HEK293 (cell line): ENCODE results near the gene TSC22D3.

Experiments
- BCL11B ChIP-seq: fragments of 450-650 bp; formaldehyde crosslinking; IDR thresholded peaks from 2 replicates; pipeline ENCODE4 v1.5.1; 2016; ENCODE audit warnings: low read depth, missing biosample characterization, missing genetic modification characterization
- KLF1 ChIP-seq: fragments of 450-650 bp; formaldehyde crosslinking; IDR thresholded peaks from 2 replicates; pipeline ENCODE4 v1.5.1; 2016; ENCODE audit warnings: missing biosample characterization, missing genetic modification characterization
- KLF16 ChIP-seq: fragments of 450-650 bp; formaldehyde crosslinking; IDR thresholded peaks from 2 replicates; pipeline ENCODE4 v1.5.1; 2017; ENCODE audit warnings: missing biosample characterization, missing genetic modification characterization
- KLF7 ChIP-seq: fragments of 450-650 bp; formaldehyde crosslinking; IDR thresholded peaks from 2 replicates; pipeline ENCODE4 v1.5.1; 2016; ENCODE audit warnings: missing biosample characterization, missing genetic modification characterization, borderline replicate concordance
- MZF1 ChIP-seq: fragments of 450-650 bp; formaldehyde crosslinking; IDR thresholded peaks from 2 replicates; pipeline ENCODE4 v1.5.1; 2017; ENCODE audit warnings: missing biosample characterization, missing genetic modification characterization, borderline replicate concordance
- OSR2 ChIP-seq: fragments of 450-650 bp; formaldehyde crosslinking; IDR thresholded peaks from 2 replicates; pipeline ENCODE4 v1.5.1; 2016; ENCODE audit warnings: missing biosample characterization, missing genetic modification characterization
- SETDB1 ChIP-seq: IDR thresholded peaks from one replicate; pipeline ENCODE4 v1.6.1; 2017; ENCODE audit warnings: mild to moderate bottlenecking, low read length, moderate library complexity, mixed read lengths; ENCODE audit not compliant: insufficient read length
- SP3 ChIP-seq: fragments of 450-650 bp; formaldehyde crosslinking; IDR thresholded peaks from 2 replicates; pipeline ENCODE4 v1.5.1; 2016; ENCODE audit warnings: missing biosample characterization, missing genetic modification characterization
- ZBTB7A ChIP-seq: fragments of 450-650 bp; formaldehyde crosslinking; IDR thresholded peaks from 2 replicates; pipeline ENCODE4 v1.5.1; 2016; ENCODE audit warnings: low read depth, missing biosample characterization, missing genetic modification characterization
- ZNF10 ChIP-seq: fragments of 450-650 bp; formaldehyde crosslinking; IDR thresholded peaks from 2 replicates; pipeline ENCODE4 v1.5.1; 2017; ENCODE audit warnings: missing biosample characterization, missing genetic modification characterization
- ZNF121 ChIP-seq: fragments of 450-650 bp; formaldehyde crosslinking; IDR thresholded peaks from 2 replicates; pipeline ENCODE4 v1.5.1; 2016; ENCODE audit warnings: missing biosample characterization, missing genetic modification characterization
- ZNF239 ChIP-seq: fragments of 450-650 bp; formaldehyde crosslinking; IDR thresholded peaks from 2 replicates; pipeline ENCODE4 v1.5.1; 2016; ENCODE audit warnings: missing biosample characterization, missing genetic modification characterization
- ZNF274 ChIP-seq, 2 experiments: fragments of 200-500 bp in 1 of 2; fragments of 450-650 bp in 1 of 2; sonication (Bioruptor generic) in 1 of 2; formaldehyde crosslinking in 1 of 2; IDR thresholded peaks; 2 replicates each; pipeline versions ENCODE4 v1.5.1 to v1.6.1; 2014 to 2016; ENCODE audit warnings: borderline replicate concordance in 1 of 2, inconsistent platforms in 1 of 2, low read length in 1 of 2, missing biosample characterization in 1 of 2, missing genetic modification characterization in 1 of 2
- ZNF324 ChIP-seq: fragments of 450-650 bp; formaldehyde crosslinking; IDR thresholded peaks from 2 replicates; pipeline ENCODE4 v1.5.1; 2016; ENCODE audit warnings: missing biosample characterization, missing genetic modification characterization
- ZNF335 ChIP-seq: fragments of 450-650 bp; formaldehyde crosslinking; conservative IDR thresholded peaks from 2 replicates; pipeline ENCODE4 v1.5.1; 2016; ENCODE audit warnings: missing biosample characterization, missing genetic modification characterization
- ZNF433 ChIP-seq: fragments of 450-650 bp; formaldehyde crosslinking; IDR thresholded peaks from 2 replicates; pipeline ENCODE4 v1.5.1; 2016; ENCODE audit warnings: missing biosample characterization, missing genetic modification characterization, low read depth
- ZNF521 ChIP-seq: fragments of 450-650 bp; formaldehyde crosslinking; IDR thresholded peaks from 2 replicates; pipeline ENCODE4 v1.5.1; 2017; ENCODE audit warnings: missing biosample characterization, mild to moderate bottlenecking, missing genetic modification characterization
- ZNF544 ChIP-seq: fragments of 450-650 bp; formaldehyde crosslinking; IDR thresholded peaks from 2 replicates; pipeline ENCODE4 v1.5.0; 2017; ENCODE audit warnings: missing biosample characterization, missing genetic modification characterization
- ZNF791 ChIP-seq: fragments of 450-650 bp; formaldehyde crosslinking; IDR thresholded peaks from 2 replicates; pipeline ENCODE4 v1.5.1; 2016; ENCODE audit warnings: missing biosample characterization, missing genetic modification characterization
- TF ChIP-seq, protein P1 (sequence below): fragments of 450-650 bp; formaldehyde crosslinking; IDR thresholded peaks from 2 replicates; pipeline ENCODE4 v1.5.1; 2017; ENCODE audit warnings: missing biosample characterization, missing genetic modification characterization
- TF ChIP-seq, protein P2 (sequence below): fragments of 450-650 bp; formaldehyde crosslinking; IDR thresholded peaks from 2 replicates; pipeline ENCODE4 v1.5.1; 2016; ENCODE audit warnings: missing biosample characterization, missing genetic modification characterization
- TF ChIP-seq, protein P3 (sequence below): fragments of 450-650 bp; formaldehyde crosslinking; IDR thresholded peaks from 2 replicates; pipeline ENCODE4 v1.5.0; 2017; ENCODE audit warnings: missing biosample characterization, missing genetic modification characterization, borderline replicate concordance
- TF ChIP-seq, protein P4 (sequence below): fragments of 450-650 bp; formaldehyde crosslinking; IDR thresholded peaks from 2 replicates; pipeline ENCODE4 v1.5.1; 2016; ENCODE audit warnings: missing biosample characterization, missing genetic modification characterization
- TF ChIP-seq, protein P5 (sequence below): sonication (generic); formaldehyde crosslinking; IDR thresholded peaks from 2 replicates; pipeline ENCODE4 v1.8.1; 2022; ENCODE audit warnings: mild to moderate bottlenecking, moderate library complexity, missing genetic modification reagents

Gene TSC22D3

DNA sequence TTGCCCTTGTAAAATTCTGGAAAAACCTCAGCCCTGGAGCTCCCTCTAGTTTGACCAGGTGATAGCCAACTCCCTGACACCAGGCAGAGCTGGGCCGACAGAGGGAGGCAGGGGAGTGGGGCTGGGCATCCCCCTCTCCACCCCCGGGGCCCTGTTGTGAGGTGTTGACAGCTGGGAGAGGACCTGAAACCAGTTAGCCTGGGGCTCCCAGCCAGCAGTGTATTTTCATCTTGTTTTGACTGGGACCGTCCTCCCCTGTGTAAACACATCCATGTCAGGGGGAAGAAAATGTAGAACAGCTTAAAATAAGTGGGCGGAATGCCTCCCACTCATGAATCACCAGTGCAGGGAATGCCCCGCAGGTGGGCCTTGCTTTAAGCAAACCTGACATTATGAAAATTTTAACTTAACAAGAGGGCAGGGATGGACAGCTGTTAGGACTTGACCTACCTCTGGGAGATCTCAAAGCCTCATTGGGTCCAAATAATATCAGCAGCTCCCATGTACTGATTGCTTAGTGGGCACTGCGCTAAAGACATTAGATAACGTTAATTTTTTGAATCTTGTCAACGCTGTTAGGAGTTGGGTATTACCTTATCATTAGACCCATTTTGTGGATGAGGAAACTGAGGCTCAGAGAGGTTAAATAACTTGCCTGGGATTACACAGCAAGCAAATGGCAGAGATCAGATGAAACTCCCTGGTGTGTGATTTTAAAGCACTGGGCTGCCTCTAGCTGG is 45.9 kb downstream of the TSC22D3 start (continued):
- TF ChIP-seq, protein P1, sequence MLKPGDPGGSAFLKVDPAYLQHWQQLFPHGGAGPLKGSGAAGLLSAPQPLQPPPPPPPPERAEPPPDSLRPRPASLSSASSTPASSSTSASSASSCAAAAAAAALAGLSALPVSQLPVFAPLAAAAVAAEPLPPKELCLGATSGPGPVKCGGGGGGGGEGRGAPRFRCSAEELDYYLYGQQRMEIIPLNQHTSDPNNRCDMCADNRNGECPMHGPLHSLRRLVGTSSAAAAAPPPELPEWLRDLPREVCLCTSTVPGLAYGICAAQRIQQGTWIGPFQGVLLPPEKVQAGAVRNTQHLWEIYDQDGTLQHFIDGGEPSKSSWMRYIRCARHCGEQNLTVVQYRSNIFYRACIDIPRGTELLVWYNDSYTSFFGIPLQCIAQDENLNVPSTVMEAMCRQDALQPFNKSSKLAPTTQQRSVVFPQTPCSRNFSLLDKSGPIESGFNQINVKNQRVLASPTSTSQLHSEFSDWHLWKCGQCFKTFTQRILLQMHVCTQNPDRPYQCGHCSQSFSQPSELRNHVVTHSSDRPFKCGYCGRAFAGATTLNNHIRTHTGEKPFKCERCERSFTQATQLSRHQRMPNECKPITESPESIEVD, result peak; percentile 65
- TF ChIP-seq, protein P2, sequence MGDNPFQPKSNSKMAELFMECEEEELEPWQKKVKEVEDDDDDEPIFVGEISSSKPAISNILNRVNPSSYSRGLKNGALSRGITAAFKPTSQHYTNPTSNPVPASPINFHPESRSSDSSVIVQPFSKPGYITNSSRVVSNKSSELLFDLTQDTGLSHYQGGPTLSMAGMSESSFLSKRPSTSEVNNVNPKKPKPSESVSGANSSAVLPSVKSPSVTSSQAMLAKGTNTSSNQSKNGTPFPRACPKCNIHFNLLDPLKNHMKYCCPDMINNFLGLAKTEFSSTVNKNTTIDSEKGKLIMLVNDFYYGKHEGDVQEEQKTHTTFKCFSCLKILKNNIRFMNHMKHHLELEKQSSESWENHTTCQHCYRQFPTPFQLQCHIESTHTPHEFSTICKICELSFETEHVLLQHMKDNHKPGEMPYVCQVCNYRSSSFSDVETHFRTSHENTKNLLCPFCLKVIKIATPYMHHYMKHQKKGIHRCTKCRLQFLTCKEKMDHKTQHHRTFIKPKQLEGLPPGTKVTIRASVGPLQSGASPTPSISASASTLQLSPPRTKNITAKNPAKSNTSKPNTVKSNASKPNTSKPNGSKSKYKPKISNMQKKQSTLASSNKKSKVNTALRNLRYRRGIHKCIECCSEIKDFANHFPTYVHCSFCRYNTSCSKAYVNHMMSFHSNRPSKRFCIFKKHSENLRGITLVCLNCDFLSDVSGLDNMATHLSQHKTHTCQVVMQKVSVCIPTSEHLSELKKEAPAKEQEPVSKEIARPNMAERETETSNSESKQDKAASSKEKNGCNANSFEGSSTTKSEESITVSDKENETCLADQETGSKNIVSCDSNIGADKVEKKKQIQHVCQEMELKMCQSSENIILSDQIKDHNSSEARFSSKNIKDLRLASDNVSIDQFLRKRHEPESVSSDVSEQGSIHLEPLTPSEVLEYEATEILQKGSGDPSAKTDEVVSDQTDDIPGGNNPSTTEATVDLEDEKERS, result no peak
- TF ChIP-seq ZNF239 (tag by site-specific recombination), result no peak
- no peak for TF ChIP-seq SP3 (tag by site-specific recombination)
- TF ChIP-seq ZNF10, result no peak
- TF ChIP-seq MZF1, result 0 out of 2 replicates have a peak, but pooled peaks have one; percentile 36
- no peak for TF ChIP-seq ZNF791 (tag by site-specific recombination)
- no peak for TF ChIP-seq ZNF544
- TF ChIP-seq, protein P3, sequence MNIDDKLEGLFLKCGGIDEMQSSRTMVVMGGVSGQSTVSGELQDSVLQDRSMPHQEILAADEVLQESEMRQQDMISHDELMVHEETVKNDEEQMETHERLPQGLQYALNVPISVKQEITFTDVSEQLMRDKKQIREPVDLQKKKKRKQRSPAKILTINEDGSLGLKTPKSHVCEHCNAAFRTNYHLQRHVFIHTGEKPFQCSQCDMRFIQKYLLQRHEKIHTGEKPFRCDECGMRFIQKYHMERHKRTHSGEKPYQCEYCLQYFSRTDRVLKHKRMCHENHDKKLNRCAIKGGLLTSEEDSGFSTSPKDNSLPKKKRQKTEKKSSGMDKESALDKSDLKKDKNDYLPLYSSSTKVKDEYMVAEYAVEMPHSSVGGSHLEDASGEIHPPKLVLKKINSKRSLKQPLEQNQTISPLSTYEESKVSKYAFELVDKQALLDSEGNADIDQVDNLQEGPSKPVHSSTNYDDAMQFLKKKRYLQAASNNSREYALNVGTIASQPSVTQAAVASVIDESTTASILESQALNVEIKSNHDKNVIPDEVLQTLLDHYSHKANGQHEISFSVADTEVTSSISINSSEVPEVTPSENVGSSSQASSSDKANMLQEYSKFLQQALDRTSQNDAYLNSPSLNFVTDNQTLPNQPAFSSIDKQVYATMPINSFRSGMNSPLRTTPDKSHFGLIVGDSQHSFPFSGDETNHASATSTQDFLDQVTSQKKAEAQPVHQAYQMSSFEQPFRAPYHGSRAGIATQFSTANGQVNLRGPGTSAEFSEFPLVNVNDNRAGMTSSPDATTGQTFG (tag by site-specific recombination), result no peak
- TF ChIP-seq ZNF121 (tag by site-specific recombination), result no peak
- TF ChIP-seq SETDB1, result no peak
- peak; percentile 61 for TF ChIP-seq KLF16
- 0 out of 2 replicates have a peak, but pooled peaks have one; percentile 32 for TF ChIP-seq KLF1 (tag by site-specific recombination)
- TF ChIP-seq ZNF274 (IDR thresholded peaks at IDR 0.05; ENCODE audit: low read length), result no peak
- TF ChIP-seq ZNF274 (tag by site-specific recombination; IDR thresholded peaks at IDR 0.05; ENCODE audit: borderline replicate concordance), result no peak
- no peak for TF ChIP-seq ZNF433 (tag by site-specific recombination)
- TF ChIP-seq ZNF335 (tag by site-specific recombination), result 0 out of 2 replicates have a peak, but pooled peaks have one; percentile 11
- TF ChIP-seq ZBTB7A, result no peak
- TF ChIP-seq ZNF324 (tag by site-specific recombination), result no peak
- TF ChIP-seq OSR2, result 0 out of 2 replicates have a peak, but pooled peaks have one; percentile 38
- TF ChIP-seq, protein P4, sequence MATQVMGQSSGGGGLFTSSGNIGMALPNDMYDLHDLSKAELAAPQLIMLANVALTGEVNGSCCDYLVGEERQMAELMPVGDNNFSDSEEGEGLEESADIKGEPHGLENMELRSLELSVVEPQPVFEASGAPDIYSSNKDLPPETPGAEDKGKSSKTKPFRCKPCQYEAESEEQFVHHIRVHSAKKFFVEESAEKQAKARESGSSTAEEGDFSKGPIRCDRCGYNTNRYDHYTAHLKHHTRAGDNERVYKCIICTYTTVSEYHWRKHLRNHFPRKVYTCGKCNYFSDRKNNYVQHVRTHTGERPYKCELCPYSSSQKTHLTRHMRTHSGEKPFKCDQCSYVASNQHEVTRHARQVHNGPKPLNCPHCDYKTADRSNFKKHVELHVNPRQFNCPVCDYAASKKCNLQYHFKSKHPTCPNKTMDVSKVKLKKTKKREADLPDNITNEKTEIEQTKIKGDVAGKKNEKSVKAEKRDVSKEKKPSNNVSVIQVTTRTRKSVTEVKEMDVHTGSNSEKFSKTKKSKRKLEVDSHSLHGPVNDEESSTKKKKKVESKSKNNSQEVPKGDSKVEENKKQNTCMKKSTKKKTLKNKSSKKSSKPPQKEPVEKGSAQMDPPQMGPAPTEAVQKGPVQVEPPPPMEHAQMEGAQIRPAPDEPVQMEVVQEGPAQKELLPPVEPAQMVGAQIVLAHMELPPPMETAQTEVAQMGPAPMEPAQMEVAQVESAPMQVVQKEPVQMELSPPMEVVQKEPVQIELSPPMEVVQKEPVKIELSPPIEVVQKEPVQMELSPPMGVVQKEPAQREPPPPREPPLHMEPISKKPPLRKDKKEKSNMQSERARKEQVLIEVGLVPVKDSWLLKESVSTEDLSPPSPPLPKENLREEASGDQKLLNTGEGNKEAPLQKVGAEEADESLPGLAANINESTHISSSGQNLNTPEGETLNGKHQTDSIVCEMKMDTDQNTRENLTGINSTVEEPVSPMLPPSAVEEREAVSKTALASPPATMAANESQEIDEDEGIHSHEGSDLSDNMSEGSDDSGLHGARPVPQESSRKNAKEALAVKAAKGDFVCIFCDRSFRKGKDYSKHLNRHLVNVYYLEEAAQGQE, result no peak
- TF ChIP-seq ZNF521, result no peak
- TF ChIP-seq BCL11B (tag by site-specific recombination), result no peak
- TF ChIP-seq KLF7 (tag by site-specific recombination), result no peak
- TF ChIP-seq, protein P5, sequence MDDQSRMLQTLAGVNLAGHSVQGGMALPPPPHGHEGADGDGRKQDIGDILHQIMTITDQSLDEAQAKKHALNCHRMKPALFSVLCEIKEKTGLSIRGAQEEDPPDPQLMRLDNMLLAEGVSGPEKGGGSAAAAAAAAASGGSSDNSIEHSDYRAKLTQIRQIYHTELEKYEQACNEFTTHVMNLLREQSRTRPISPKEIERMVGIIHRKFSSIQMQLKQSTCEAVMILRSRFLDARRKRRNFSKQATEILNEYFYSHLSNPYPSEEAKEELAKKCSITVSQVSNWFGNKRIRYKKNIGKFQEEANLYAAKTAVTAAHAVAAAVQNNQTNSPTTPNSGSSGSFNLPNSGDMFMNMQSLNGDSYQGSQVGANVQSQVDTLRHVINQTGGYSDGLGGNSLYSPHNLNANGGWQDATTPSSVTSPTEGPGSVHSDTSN (CRISPR knock-in tag), result no peak
